ENCODE results near the gene RNF212.

DNA sequence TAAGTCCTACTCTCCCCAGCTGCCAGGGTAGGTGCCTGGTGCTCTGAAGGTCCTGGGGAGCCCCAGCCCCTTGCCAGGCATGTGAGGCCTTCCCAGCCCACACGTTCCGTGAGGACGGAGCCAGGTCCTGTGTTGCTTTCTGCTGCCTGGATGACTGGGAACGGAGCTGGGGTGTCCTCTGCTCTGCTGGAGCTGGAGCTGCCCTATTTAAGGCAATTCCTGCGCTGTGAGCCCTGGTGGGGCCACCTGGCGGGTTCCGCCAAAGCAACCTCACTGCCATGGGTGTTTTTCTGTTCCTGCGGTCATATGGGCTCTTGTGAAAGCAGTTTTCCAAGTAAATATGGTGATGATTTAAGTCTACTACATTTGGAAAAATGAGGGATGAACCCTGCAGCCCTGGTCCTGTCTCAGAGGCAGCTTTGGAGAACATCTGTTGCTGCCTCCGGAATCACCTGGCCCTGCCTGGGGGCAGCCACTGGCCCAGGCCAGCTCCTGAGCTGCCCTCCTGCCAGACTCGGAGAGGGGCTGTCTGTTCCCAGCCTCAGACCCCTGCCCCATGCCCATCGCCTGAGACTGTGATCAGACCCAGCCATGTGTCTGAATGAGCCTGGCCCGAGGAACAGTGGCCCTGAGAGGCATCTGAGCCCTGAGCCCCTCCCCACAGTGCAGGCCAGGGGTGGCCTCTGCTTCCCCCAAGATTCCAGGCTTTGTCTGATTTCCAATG lies 68.7 kb downstream of the RNF212 start:
- TF ChIP-seq, protein P1, sequence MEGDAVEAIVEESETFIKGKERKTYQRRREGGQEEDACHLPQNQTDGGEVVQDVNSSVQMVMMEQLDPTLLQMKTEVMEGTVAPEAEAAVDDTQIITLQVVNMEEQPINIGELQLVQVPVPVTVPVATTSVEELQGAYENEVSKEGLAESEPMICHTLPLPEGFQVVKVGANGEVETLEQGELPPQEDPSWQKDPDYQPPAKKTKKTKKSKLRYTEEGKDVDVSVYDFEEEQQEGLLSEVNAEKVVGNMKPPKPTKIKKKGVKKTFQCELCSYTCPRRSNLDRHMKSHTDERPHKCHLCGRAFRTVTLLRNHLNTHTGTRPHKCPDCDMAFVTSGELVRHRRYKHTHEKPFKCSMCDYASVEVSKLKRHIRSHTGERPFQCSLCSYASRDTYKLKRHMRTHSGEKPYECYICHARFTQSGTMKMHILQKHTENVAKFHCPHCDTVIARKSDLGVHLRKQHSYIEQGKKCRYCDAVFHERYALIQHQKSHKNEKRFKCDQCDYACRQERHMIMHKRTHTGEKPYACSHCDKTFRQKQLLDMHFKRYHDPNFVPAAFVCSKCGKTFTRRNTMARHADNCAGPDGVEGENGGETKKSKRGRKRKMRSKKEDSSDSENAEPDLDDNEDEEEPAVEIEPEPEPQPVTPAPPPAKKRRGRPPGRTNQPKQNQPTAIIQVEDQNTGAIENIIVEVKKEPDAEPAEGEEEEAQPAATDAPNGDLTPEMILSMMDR (conservative IDR thresholded peaks at IDR 0.05) = no peak
- TF ChIP-seq ZFX (IDR thresholded peaks at IDR 0.05) = no peak
